Activated T-helper 1 cell treated with Interleukin-2 at 50 U/mL for 16 hours (primary cell): ENCODE data around the gene PRCD.

Source experiments
- DNase-seq: peaks from one replicate; pipeline ENCODE4 v3.0.0-alpha.2; 2020; ENCODE audit warnings: low read depth

PRCD gene, protein sequence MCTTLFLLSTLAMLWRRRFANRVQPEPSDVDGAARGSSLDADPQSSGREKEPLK

DNA sequence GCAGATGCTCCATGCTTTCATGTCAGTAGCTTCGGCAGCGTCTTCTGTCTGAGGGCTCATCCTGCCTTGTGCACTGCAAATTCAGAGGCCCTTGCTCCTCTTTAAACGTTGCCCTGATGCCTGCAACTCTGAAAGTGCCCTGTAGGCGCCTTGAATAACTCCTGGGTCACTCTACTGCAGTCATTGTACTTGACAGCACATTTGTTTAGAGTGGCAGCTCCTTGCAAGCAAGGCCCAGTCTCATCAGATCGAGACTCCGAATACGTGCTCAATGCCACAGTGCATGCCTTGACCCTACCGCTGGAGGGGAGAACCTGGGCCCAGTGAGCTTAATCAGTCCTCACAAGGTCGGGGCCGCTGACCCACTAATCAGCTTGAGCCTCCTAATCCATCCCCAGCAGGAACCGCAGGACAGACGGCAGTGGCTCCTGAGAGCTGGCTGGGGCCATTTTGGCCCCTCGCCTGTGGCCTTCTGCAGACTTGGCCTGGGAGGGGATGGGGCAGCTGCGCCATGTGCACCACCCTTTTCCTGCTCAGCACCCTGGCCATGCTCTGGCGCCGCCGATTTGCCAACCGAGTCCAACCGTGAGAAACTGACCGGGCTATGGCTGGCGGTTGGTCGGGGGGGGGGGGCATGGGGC lies at the start of gene PRCD:
Gene PRCD (plus strand): TSS at position 414 of the 641 bp plus-strand sequence. CDS start 98 bp downstream, at position 512.
- DNase-seq, result no peak

DNA sequence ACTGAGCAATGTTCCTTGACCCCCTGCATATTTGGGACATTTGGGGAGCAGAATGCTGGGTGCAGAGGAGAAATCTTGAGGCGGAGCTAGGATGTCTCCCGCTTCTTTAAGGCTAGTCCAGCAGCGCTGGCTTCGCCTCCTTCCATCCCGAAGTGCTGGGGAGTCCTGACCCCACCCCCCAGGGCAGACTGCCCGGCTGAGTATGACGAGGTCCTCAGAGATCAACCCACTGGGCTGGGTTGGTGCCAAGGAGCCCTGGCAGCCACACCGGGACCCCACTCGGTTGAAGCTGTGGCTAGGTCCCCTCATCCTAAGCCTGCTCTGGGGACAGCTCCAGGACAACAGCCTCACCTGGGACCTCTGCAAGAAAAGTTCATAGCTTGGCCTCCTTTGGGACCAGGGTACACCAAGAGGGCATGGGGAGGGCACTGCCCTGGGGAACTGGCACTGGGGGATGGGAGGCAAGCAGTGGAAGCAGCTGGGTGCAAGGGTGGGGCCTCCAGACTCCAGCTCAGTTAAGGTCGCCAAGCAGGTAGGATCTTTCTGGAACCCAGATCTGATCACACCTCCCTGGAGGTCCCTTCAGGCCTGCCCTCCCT lies 49.6 kb upstream of the PRCD start:
- DNase-seq, result no peak

DNA sequence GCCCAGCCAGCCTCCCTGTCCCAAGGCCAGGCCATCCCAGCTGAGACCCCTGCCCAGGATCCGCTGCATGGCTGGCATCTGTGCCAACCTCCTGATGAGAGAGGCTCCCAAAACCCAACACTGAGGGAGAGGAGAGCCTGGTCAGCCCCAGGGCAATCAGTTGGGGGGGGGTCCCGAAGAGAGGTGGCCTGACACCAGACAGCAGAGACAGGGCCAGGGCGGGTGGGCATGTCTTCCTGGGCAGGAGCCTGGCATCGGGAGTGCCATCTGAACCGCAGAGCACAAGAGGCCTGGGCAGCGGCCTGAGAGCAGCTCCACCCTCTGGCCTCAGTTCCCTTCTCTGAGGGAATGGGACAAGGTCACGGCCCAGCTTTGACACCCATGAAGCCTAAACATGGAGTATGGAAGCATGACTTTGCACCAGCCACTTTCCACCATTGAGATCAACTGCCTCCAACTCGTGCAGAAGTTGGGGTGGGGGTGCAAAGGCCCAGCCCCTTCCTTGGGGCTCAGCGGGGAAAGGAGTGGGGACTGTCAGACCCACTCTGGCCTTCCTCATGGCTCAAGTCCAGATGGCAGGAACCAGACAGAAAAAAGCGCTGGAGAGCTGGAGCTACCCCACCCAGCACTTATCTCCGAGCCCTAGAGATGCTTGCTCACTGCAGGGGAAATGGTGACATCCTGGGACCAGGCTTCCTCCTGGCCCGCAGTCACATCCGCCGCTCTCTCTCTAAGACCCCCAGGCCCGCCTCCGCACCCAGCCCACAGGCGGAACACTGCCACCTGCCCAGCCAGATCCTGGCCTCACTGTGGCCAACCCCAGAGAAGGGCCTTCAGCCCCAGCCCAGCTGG lies 48.3 kb upstream of the PRCD start:
- DNase-seq, result no peak

DNA sequence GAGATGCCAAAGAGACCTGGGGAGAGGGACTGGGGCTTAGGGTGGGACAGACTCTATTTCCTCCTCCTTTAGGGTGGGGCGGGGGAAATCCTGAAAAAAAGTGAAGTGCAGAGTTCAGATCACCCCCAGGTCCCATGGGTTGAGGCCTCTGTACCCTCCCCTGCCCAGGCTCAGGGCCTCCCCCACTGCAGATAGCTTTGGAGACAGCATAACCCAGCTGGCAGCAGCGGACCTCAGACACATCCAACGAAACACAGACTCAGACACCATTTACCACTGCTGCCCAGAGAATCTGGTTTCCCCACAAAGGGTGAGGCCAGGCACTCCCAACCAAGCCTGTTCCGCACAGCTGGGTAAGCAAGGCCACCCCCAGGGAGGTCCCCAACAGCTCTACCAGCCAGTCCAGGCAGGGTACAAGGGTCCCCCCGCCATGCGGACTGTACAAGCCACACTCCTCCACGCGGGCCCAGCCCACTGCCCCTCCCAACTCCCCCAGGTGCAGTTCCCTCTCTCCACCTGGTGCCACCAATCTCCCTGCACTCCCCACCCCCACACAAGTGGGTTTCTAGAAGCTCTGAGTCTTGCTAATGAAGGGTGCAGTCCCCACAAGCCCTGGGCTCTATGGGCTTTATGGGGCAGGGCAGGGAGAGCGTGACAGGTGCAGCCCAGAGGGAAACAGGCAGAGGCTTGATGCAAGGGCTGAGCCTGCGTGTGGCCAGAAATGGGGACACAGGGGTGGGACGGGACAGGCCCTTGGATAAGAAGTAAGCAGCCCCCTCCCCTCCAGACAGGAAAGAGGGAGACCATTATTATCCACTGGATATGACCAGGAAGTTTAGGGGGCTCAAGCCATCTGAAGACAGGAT lies 47.5 kb upstream of the PRCD start:
- DNase-seq, result no peak

DNA sequence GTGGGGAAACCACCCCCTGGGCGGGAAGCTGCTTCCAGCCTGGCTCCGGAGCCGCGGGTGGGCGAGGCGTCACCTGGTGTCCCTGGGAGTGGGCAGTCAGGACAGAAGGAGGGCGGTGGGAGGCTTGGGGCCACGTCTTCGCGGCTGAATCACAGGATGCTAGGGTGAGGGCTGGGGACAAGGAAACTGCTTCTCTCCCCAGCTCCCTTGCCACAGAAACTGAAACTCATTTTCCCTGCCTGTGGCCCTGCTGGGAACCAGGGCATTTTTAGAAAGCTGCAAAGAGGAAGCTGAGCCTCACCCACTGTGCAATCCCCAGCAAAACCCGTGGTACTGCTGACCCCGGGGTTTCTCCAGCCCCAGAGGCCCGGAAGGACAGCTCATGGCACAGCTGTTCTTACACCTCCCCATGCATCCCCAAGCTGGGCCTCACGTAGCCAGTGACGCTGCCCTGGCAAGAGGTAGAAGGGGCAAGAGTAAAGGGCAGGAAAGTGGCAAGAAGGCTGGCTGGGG lies 46.8 kb upstream of the PRCD start:
- no peak for DNase-seq

DNA sequence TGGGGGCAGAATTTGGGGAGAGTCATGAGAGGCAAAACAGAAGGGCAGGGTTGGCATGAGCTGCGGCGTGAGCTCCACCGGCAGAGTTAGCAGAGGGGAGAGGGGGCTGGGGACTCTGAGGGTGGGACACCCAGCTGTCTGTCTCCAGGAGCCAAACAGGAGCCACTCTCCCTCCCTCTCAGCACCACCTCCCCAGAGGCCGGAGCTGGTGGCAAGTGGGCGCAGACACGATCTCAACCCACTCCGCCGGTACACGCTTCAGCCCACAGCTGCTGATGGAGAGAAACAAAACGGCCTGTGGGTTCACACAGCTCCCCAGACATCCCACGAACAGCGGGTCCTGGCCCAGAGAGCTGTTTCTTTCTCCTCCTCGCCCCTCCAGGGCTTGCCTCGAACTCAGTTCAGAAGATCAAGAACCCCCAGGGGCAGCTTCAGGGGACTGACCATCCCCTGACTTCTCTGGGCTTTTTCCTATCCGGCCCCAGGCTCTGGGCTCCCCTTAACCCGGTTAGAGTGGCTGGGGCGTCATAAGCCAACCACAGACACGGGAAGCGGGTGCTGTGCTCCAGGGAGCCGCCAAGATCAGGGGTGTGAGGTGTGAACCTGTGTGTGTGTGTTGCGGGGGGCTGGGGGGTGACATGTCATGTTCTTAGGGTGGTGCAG lies 46.2 kb upstream of the PRCD start:
- no peak for DNase-seq

DNA sequence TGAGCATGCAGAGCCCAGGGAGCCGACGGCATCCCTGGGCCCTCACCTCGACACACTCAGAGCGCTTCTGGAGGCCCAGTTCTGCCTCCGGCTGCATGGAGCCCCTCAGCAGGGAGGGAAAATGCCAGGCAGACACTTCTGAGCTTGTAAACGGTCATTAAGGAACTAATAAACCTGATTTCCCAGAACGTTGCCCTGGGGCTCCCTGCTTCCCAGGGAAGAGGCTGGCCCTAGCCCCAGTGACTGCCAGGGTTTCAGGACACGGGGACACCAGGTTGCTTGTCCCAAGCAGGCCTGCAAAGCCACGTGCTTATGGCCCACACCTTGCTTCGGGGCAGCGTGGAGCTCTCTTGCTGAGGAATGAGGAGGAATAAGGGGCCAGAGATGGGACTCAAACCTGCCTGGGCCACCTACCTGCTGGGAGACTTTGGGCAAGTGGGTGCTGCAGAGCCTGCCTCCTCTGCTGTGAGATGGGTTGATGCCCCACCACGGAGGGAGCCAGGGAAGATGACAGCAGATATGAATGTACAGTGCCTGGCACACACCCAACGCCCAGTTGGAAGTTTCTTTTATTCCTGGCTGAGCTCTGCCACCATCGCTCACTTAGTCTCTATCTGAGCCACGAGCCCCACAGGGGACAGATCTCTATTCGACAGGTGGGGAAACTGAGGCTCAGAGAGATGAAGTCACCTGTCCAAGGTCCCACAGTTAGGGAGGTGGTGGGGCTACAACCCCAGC lies 44.0 kb upstream of the PRCD start:
- no peak for DNase-seq

DNA sequence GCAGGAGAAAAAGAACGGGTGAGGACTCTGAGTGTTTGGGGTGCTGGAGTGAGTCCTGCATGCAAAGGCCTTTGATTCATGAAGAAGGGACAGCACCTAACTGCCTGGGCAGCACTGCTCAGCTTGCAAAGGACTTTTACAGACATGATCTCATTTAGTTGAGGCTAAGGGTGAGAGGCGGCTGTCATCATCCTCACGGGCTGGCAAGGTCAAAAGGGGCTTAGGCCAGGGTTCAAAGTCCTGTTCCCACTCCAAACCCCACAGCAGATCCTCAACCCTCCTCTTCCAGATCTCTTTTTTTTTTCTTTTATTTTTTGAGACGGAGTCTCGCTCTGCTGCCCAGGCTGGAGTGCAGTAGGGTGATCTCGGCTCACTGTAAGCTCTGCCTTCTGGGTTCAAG lies 43.4 kb upstream of the PRCD start:
- no peak for DNase-seq

DNA sequence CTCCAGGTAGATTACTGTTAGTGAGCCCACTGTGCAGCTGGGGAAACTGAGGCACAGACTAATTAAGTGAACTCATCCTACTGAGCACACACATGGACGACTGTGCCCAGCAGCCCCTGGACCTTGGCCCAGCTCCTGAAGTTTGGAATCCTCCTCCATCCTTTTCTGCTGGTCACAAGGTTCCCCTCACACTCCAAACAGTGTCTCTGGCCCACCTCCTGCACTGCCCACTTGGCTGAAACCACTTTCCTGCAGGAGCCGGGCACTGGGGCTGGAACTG lies 42.2 kb upstream of the PRCD start:
- no peak for DNase-seq

DNA sequence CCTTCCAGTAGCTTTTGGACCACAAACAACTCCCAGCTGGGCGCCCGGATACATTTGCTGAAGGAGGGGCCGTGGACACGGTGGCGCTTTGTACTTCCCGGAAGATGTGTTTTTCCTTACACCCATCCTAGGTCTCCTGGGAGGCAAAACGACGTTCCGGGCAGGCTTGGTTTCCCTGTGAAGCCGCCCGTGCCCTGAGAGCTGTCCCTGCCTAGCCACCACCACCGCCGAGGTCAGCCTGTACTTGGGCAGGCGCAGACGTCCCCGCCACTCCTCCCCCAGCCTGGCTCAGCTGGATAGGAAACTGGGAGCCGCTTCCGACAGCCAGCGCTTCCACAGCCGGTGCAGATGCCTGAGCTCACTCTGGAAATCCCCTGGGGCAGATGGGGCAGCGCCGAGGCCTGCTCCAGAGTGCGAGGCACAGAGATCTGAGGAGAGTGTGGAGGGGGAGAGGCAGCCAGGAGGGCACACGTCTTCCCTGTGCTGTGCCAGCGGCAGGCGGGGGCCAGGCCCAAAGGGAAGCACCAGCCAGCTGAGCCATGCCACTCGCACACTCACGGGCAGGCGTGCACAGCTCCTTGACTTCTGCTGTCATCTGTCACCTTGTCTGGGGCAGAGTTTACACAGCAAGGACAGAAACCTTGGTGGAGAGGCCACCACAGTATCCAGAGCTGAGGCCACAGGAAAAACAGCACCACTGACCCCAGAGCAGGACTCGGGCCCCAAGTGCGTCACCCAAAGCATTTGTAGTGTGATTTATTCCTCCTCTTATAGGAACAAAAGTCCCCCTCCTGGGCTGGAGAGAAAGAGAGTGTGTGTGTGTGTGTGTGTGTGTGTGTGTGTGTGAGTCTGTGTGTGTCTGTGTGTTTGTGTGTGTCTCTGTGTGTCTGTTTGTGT lies 41.6 kb upstream of the PRCD start:
- no peak for DNase-seq

DNA sequence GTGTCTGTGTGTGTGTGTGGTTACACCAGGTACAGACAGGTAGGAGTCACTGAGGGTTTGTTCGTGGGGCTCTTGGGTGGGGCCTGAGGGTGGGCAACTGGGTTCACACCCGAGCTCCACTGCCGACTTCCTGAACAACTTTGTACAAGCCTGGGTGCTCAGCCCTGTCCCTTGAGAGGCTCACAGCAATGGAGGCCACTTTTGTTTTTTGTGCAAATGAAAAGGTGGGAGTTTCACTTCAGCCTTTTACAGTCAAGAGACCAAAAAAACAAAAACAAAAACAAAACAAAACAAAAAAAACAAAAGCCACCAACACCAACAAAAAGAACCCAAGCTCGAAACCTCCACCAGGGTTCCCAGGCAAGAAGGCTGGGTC lies 41.0 kb upstream of the PRCD start:
- no peak for DNase-seq

DNA sequence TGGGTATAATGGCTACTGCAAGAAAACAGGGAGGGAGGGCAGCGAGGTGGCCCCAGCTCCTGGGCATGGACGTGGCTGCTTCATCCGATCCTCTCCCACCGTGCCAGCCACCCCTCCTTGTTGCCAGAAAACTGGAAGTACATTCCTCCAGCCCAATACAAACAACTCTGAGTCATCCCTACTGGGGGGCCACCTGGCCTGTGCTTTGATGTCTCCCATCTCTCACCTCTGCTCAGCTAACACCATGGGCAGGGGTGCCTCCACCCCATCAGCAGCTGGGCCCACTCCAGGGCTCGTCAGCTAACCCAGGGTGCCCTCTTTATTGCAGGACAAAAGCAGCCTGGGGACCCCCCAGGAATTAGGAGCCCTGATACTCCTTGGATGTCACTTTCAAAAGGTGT lies 40.6 kb upstream of the PRCD start:
- no peak for DNase-seq

DNA sequence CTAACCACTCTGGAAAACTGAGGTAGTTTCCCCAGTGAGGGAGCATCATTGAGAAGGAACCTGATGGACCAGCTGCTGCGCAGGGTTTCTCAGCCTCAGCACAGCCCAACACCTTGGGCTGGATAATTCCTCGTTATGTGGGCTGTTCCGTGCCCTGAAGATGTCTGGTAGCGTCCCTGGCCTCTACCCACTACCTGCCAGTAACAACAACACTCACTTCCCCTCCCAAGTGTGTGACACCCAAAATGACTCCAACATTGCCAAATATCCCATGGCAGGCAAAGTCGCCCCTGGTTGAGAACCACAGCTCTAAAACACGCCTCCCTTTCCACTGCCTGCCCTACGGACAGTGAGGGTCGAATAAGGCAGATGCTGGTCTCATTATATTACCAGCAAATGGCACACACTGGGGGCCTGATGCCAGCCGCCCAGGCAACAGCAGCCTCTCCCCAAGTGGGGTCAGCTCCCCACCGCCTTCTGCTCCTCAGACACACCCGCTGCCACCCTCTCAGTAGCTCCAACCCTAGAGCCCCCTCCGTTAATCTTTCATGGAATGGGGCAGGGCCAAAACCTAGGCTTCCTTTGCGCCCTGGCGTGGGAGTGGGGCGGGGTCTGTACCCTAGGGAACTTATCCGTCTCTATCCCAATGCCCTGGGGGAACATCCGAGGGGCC lies 39.6 kb upstream of the PRCD start:
- no peak for DNase-seq

DNA sequence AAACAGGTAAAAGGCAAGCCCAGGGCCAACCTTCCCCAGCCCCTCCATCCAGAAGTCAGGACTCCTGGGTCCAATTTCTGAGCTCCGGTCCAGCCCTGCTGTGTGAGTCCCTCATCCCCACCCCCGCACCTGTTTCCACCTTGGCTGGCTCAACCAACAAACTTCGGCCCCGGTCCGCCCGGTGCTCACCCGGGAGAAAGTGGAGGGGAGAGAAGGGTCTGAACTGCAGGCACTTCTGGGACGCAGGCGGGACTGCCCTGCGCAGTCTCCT lies 39.2 kb upstream of the PRCD start:
- no peak for DNase-seq

DNA sequence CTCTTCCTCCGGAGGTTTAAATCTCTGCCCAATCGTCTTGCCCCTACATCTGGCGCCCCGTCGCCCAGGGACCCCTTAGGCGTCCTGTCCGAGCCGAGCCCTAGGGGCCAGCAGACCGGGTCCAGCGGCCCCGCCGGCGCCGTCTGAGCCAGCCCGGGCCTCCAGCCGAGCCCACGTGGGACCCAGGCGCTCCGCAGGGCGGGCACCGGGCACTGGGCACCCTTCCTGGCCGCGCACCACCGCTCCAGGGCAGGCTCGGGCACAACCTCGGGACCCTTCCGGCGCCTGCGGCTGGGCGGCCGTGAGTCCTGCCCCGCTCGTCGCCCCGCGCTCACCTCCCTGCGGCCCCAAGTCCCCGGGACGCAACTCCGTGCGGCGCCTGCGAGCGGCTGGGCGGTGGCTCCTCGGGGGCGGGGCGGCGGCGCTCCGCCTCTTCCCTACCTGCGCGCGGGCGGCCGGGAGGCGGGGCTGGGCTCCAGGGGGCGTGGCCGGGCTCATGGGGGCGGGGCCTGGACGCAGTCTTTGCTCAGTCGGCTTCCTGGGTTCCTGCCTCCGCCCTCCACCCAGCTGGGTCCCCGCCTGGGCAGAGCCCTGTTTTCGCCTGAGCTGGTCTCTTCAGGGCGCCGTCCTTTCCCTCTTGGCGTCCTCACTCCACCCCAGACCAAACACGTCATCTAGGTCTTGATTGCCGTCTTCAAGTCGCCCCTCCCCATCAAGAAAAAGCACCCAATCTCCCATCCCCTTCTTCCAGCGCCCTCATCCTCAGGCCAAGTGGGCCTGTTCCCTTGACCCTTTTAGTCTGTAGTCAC lies 38.6 kb upstream of the PRCD start, which contains the start of gene RHBDF2:
Gene RHBDF2 (minus strand): TSS at position 406 of the 809 bp plus-strand sequence. CDS start 19,899 bp downstream, outside the sequence.
- peak; percentile 95 for DNase-seq

DNA sequence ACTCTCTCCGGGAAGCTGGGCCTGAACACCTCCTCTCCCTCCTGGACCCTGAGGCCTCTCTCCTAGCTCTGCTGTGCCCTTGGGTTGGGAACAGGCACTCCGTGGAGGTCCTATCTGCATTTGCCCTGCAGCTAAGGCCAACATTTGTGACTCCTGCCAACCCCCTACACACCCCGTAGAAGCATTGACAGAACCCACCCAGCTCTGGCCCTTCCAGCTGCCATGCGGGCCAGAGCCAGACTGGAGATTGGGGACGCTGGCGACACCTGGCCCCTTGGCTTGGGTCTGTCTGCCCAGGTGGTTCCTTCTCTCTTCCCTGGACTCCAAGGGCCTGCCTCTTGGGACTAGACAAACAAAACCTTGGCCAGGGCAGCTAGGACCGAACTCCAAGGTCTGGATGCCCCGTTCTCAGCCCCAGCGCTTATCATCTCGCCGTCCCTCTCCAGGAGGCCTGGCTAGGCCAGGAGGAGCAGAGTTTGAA lies 38.0 kb upstream of the PRCD start:
- no peak for DNase-seq

DNA sequence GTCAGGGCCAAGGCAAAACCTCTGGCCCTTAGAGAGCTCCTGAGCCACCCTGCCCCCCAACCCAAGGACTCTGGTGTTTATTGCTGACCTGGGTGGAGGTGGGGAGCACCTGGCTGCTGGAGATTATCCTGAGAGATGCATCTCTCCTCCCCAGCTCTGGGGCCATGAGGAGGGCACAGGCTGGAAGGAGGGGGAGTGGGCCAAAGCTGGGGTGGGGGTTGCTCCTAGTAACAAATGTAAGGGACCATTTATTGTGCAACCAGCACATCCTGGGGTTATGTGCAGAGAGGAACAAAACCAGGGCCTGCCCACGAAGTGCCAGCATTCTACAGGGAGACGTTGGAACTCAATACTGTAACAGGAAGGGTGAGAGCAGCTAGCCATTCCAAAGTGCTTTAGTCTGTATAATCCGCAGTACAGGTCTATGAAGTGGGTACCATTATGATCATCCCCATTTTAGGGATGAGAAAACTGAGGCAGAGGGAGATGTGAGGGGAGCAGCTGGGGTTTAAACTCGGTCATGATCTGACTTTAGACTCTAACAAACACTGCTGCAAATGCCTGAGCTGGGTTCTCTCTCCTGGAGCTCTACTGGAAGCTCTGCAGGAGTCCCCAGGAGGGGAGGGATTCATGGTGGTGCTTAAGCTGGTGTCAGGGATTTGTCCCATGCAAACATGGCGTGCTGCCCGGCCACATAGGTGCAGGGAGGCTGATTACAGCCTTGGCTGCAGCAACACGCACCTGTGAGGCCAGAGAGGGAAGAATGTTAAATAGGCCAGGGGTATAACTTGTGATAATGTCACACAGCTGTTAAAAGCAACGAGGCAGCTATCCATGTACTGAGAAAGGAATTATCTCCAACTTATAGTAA lies 37.3 kb upstream of the PRCD start:
- no peak for DNase-seq
